ENCODE measurements around the gene CD300LF. TPM values are rescaled to one million over a fixed set of nuclear protein-coding genes. Genes with fewer than 3 reads are reported as not detected.
A peak's percentile ranks its signal among the peaks of the same experiment; 100 is the strongest.

The CD300LF gene
- total RNA-seq, 1 donor: 25.3 TPM

GRCh38 chr17:74647871-74648672, 64.7 kb downstream of the CD300LF start:
- DNase-seq (ENCODE audit: low read depth in 2 of 3, low spot score in 2 of 3): no peak

- peak in 2 of 3 donors; percentile 54 to 74 for DNase-seq (ENCODE audit: low read depth in 2 of 3, low spot score in 2 of 3)
Measured at GRCh38 chr17:74646231-74646630, 66.5 kb downstream of the CD300LF start.

DNA sequence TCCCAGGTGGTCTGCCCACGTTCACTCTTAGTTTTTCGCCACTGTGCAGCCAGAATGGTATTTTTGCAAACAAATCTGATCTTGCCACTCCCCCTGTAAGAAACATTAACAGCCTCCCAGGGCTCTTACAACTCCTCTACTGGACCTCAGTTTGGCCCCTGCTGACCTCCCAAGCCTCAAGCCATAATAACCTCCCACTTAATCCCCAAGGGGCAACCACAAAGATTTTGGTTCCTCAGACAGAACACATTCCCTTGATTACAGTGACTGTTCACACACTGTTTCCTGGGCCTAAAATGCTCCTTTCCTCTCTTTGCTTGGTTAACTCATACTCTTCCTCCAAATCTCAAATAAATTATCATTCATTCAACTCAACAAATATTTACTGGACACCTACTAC, 67.7 kb downstream of the CD300LF start:
- DNase-seq (ENCODE audit: low read depth in 2 of 3, low spot score in 2 of 3): no peak

GRCh38 chr17:74644419-74644818, 68.3 kb downstream of the CD300LF start:
- DNase-seq (ENCODE audit: low read depth in 2 of 3, low spot score in 2 of 3): no peak

Other genes starting within 250 kb of the CD300LF start
- 52.0 TPM for gene CD300A, start 246.3 kb downstream of the CD300LF start, total RNA-seq
- 0.81 TPM for gene CD300LB, start 181.4 kb downstream of the CD300LF start, total RNA-seq
- 0.54 TPM for gene CD300C, start 166.8 kb downstream of the CD300LF start, total RNA-seq
- gene CD300H, start 145.4 kb downstream of the CD300LF start, total RNA-seq: 0.27 TPM
- not detected for gene CD300LD, start 120.6 kb downstream of the CD300LF start, total RNA-seq
- gene CD300E, start 89.2 kb downstream of the CD300LF start, total RNA-seq: 0.54 TPM
- 79.7 TPM for gene RAB37, start 24.3 kb upstream of the CD300LF start, total RNA-seq
- gene NHERF1, start 35.7 kb upstream of the CD300LF start, total RNA-seq: 74.6 TPM
- 37.4 TPM for gene NAT9, start 63.4 kb upstream of the CD300LF start, total RNA-seq
- 0.27 TPM for gene GRIN2C, start 147.0 kb upstream of the CD300LF start, total RNA-seq
- gene FDXR, start 160.1 kb upstream of the CD300LF start, total RNA-seq: 8.9 TPM
- not detected for gene FADS6, start 180.7 kb upstream of the CD300LF start, total RNA-seq
- under 0.01 TPM for gene USH1G, start 210.3 kb upstream of the CD300LF start, total RNA-seq
- gene OTOP2, start 211.3 kb upstream of the CD300LF start, total RNA-seq: not detected
- not detected for gene OTOP3, start 223.0 kb upstream of the CD300LF start, total RNA-seq